ENCODE measurements around the gene LINGO1. TPM values are rescaled to one million over a fixed set of nuclear protein-coding genes. Genes with fewer than 3 reads are reported as not detected.
A peak's percentile ranks its signal among the peaks of the same experiment; 100 is the strongest.

Gene LINGO1
- total RNA-seq, 1 donor: 1.1 TPM

GRCh38 chr15:77656294-77656693 lies 23.6 kb upstream of the LINGO1 start:
- DNase-seq (ENCODE audit: insufficient read length, low spot score, missing footprints): peak; percentile 34
- Histone ChIP-seq H3K4me1 (ENCODE audit: insufficient read depth, low read length) (no peaks in the 10 kb centered on the region), H3K27me3 (ENCODE audit: insufficient read depth, low read length) (peaks cover 24% of the 10 kb centered on the region), H3K27ac (ENCODE audit: low read depth, low read length) (no peak overlapping the region), H3K79me2 (ENCODE audit: insufficient read depth, low read length) (no peaks in the 10 kb centered on the region), H3K4me2 (ENCODE audit: insufficient read depth, low read length) (no peak overlapping the region), H3K9me3 (ENCODE audit: low read depth, low read length) (peaks cover 2% of the 10 kb centered on the region), H4K20me1 (ENCODE audit: insufficient read depth, low read length) (no peaks in the 10 kb centered on the region), H2AFZ (ENCODE audit: low read length) (no peak overlapping the region), H3K36me3 (ENCODE audit: insufficient read depth, low read length) (no peaks in the 10 kb centered on the region), H3K4me3 (ENCODE audit: insufficient read depth, low read length) (no peak overlapping the region)
- TF ChIP-seq CTCF (IDR thresholded peaks at IDR 0.05; ENCODE audit: extremely low read depth, low read depth, low read length): no peak

- H3K36me3 ChIP-seq (ENCODE audit: insufficient read depth, low read length): no peaks in the 10 kb centered on the region
- peak; percentile 37 for TF ChIP-seq CTCF (IDR thresholded peaks at IDR 0.05; ENCODE audit: extremely low read depth, low read depth, low read length)
- H3K4me2 ChIP-seq (ENCODE audit: insufficient read depth, low read length): no peak overlapping the region
Measured at GRCh38 chr15:77654975-77655374, 22.3 kb upstream of the LINGO1 start.

GRCh38 chr15:77653832-77654480 lies 21.2 kb upstream of the LINGO1 start:
- Histone ChIP-seq H3K4me3 (ENCODE audit: insufficient read depth, low read length) (no peak overlapping the region), H3K79me2 (ENCODE audit: insufficient read depth, low read length) (no peaks in the 10 kb centered on the region), H3K9me3 (ENCODE audit: low read depth, low read length) (peaks cover 2% of the 10 kb centered on the region), H2AFZ (ENCODE audit: low read length) (no peak overlapping the region), H3K4me2 (ENCODE audit: insufficient read depth, low read length) (no peak overlapping the region), H3K27me3 (ENCODE audit: insufficient read depth, low read length) (peaks cover 19% of the 10 kb centered on the region), H4K20me1 (ENCODE audit: insufficient read depth, low read length) (peaks cover 2% of the 10 kb centered on the region), H3K36me3 (ENCODE audit: insufficient read depth, low read length) (no peaks in the 10 kb centered on the region), H3K4me1 (ENCODE audit: insufficient read depth, low read length) (no peaks in the 10 kb centered on the region), H3K27ac (ENCODE audit: low read depth, low read length) (no peak overlapping the region)
- no peak for TF ChIP-seq CTCF (IDR thresholded peaks at IDR 0.05; ENCODE audit: extremely low read depth, low read depth, low read length)
- no peak for DNase-seq (ENCODE audit: insufficient read length, low spot score, missing footprints)

More at GRCh38 chr15:77654975-77655374, 22.3 kb upstream of the LINGO1 start:
- peaks cover 19% of the 10 kb centered on the region for H3K27me3 ChIP-seq (ENCODE audit: insufficient read depth, low read length)
- peaks cover 2% of the 10 kb centered on the region for H3K9me3 ChIP-seq (ENCODE audit: low read depth, low read length)
- H3K79me2 ChIP-seq (ENCODE audit: insufficient read depth, low read length): no peaks in the 10 kb centered on the region
- H4K20me1 ChIP-seq (ENCODE audit: insufficient read depth, low read length): no peaks in the 10 kb centered on the region
- H3K4me1 ChIP-seq (ENCODE audit: insufficient read depth, low read length): no peaks in the 10 kb centered on the region
- H2AFZ ChIP-seq (ENCODE audit: low read length): no peak overlapping the region
- no peak for DNase-seq (ENCODE audit: insufficient read length, low spot score, missing footprints)
- H3K4me3 ChIP-seq (ENCODE audit: insufficient read depth, low read length): no peak overlapping the region
- no peak overlapping the region for H3K27ac ChIP-seq (ENCODE audit: low read depth, low read length)

GRCh38 chr15:77650265-77650664 lies 17.6 kb upstream of the LINGO1 start:
- H4K20me1 ChIP-seq (ENCODE audit: insufficient read depth, low read length): peaks cover 2% of the 10 kb centered on the region
- peak; percentile 37 for TF ChIP-seq CTCF (IDR thresholded peaks at IDR 0.05; ENCODE audit: extremely low read depth, low read depth, low read length)
- DNase-seq (ENCODE audit: insufficient read length, low spot score, missing footprints): no peak

More at GRCh38 chr15:77650265-77650664, 17.6 kb upstream of the LINGO1 start:
- Histone ChIP-seq H3K36me3 (ENCODE audit: insufficient read depth, low read length) (no peaks in the 10 kb centered on the region), H3K27ac (ENCODE audit: low read depth, low read length) (no peak overlapping the region), H3K79me2 (ENCODE audit: insufficient read depth, low read length) (no peaks in the 10 kb centered on the region), H3K4me2 (ENCODE audit: insufficient read depth, low read length) (no peak overlapping the region), H3K4me3 (ENCODE audit: insufficient read depth, low read length) (no peak overlapping the region), H3K27me3 (ENCODE audit: insufficient read depth, low read length) (peaks cover 13% of the 10 kb centered on the region), H3K4me1 (ENCODE audit: insufficient read depth, low read length) (no peaks in the 10 kb centered on the region), H3K9me3 (ENCODE audit: low read depth, low read length) (peaks cover 2% of the 10 kb centered on the region), H2AFZ (ENCODE audit: low read length) (no peak overlapping the region)
